Motor neuron (in vitro differentiated cells): ENCODE measurements around the gene AADACL3. TPM values are rescaled to one million over a fixed set of nuclear protein-coding genes. Genes with fewer than 3 reads are reported as not detected.
"Not testable (repeated sequence)": the region's sequence is repeated elsewhere in the genome, so short reads cannot be mapped to it uniquely, and the experiment has no call there.

Experiments used
- ATAC-seq, 8 experiments: fragments of 200-7000 bp; cut with Tn5 transposase; replicated peaks in 6 of 8; 2 replicates each; pipeline ENCODE4 v1.8.0; 2021; ENCODE audit warnings: mild to moderate bottlenecking in 8 of 8, moderate library complexity in 8 of 8
- H3K27ac ChIP-seq, 2 donors: fragments of 250-450 bp; sonication (Bioruptor Pico); 2 replicates each; pipeline ENCODE4 v1.9.0; 2021; ENCODE audit warnings: antibody characterized with exemption in 2 of 2, mild to moderate bottlenecking in 2 of 2, moderate library complexity in 1 of 2
- H3K4me1 ChIP-seq, 2 donors: fragments of 250-450 bp; sonication (Bioruptor Pico); replicated peaks in 1 of 2; 2 replicates each; pipeline ENCODE4 v1.6.1; 2021; ENCODE audit warnings: antibody characterized with exemption in 2 of 2, mild to moderate bottlenecking in 2 of 2, moderate library complexity in 1 of 2
- H3K4me3 ChIP-seq, 5 donors: fragments of 250-450 bp; sonication (Bioruptor Pico); 2 replicates each; pipeline ENCODE4 v1.9.0; 2021; ENCODE audit warnings: antibody characterized with exemption in 5 of 5, mild to moderate bottlenecking in 5 of 5, moderate library complexity in 4 of 5
- WGBS, 10 experiments: fragments of 450-650 bp; shearing (Covaris generic); methylation state at CpG; one replicate each; pipeline ENCODE4 v1.0.0; 2022; 5-methylcytosine and 5-hydroxymethylcytosine counted together
- in situ Hi-C, 9 experiments: fragments of 400-800 bp; cut with MboI; loops; one replicate each; pipeline ENCODE4 v1.15.0; 2021; ENCODE audit warnings: low sequenced_read_pairs in 9 of 9, low pct_unique_long_range_greater_than_20kb in 2 of 9; ENCODE audit not compliant: unreplicated experiment in 9 of 9
- total RNA-seq, 8 experiments: library from RNA; unstranded; fragments of 300-600 nt; gene quantifications; 2 replicates each; pipeline versions ENCODE4 v1.2.3 to v1.2.4, GENCODE V29; 2022

AADACL3 gene
- under 1 TPM in 4 of 8 experiments, not detected in 4; 0.10 to 0.38 (median 0.14) TPM for total RNA-seq

DNA sequence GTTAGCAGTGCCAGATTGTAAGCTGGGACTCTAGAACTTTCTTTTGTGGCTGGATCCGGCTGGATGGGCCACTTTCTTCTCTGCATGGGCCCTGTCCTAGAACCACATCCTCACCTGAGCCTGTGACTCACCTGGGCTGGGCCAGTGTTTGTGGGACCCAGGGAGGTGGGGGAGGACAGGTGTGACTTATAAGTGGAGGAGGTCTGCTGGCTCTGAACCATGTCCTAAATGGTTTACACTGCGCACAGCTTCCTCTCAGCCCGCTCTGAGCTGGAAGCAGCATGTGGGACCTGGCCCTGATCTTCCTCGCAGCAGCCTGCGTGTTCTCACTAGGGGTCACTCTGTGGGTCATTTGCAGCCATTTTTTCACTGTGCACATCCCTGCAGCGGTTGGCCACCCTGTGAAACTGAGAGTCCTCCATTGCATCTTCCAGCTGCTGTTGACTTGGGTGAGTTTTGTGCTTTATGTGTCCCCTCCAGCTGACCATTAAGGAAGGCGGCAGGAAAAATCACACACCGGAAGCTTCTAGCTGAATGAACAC, at the start of gene AADACL3:
Gene AADACL3, plus strand, starts transcription at position 215 of the 542 bp plus-strand sequence. Its CDS starts 67 bp downstream, at position 282.
- H3K4me3 ChIP-seq, result no peak within 1 kb of the TSS
- no peak for ATAC-seq
- WGBS, 10 experiments, result 20 to 100% (median 90%) methylated on average over 1 to 5 of the region's 8 CpGs; no CpG with 5 or more reads in 1 of the 10 experiments

GRCh38 chr1:12666141-12666735, 49.7 kb upstream of the AADACL3 start:
- WGBS, 10 experiments, result 70 to 98% (median 85%) methylated on average over 3 to 14 of the region's 15 CpGs; no CpG with 5 or more reads in 1 of the 10 experiments
- in situ Hi-C loops, result no loop called here
- no peak overlapping the region for H3K27ac ChIP-seq
- H3K4me1 ChIP-seq, result no peaks in the 10 kb centered on the region
- ATAC-seq, result peak in 3 of 8 experiments; percentile 23 to 53 (median 51)
- no peak overlapping the region for H3K4me3 ChIP-seq

More for the DNA sequence above, at the start of gene AADACL3:
- no peaks in the 10 kb centered on the region for H3K4me1 ChIP-seq
- no peak within 1 kb of the TSS for H3K27ac ChIP-seq
- in situ Hi-C loops, result no loop called here

GRCh38 chr1:12669529-12670068, 46.3 kb upstream of the AADACL3 start:
- WGBS, 10 experiments, result 17 to 80% (median 68%) methylated on average over 1 to 3 of the region's 3 CpGs; no CpG with 5 or more reads in 2 of the 10 experiments
- Histone ChIP-seq H3K4me1 (no peaks in the 10 kb centered on the region), H3K27ac (no peak overlapping the region), H3K4me3 (no peak overlapping the region)
- ATAC-seq, result peak in 3 of 8 experiments; percentile 50 to 87 (median 79)
- in situ Hi-C loops, result no loop called here

DNA sequence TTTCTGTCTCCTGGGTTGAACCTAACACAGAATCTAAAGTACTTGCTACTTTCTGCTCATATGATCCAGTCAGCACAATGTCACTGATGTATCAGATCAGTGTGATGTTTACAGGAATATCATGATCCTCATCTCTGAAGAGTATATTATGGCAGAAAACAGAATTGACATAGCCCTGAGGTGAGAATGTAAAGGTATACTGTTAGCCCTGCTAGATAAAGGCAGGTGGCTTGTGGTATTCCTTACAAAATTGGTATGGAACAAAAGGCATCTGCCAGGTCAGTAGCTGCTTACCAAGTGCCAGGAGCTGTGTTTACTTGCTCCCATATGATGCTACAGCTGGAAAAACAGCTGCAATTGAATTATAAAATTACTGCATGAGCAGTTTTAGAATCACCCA, 41.6 kb upstream of the AADACL3 start:
- no peak overlapping the region for H3K4me3 ChIP-seq
- in situ Hi-C loops, result no loop called here
- H3K4me1 ChIP-seq, result no peaks in the 10 kb centered on the region

DNA sequence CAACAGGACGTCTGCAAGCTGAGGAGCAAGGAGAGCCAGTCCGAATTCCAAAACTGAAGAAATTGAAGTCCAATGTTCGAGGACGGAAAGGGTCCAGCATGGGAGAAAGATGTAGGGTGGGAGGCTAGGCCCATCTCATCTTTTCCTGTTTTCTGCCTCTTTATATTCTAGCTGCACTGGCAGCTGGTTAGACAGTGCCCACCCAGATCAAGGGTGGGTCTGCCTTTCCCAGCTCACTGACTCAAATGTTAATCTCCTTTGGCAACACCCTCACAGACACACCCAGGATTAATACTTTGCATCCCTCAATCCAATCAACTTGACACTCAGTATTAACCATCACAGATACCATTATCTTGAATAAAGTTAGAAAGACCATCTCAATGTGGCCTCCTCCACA, 39.8 kb upstream of the AADACL3 start:
- in situ Hi-C loops, H3K4me1 ChIP-seq, H3K27ac ChIP-seq, H3K4me3 ChIP-seq: not testable (repeated sequence)
- ATAC-seq, result peak in 3 of 8 experiments; percentile 45 to 84 (median 62)
- 13 to 88% (median 50%) methylated on average over 1 to 4 of the region's 4 CpGs; no CpG with 5 or more reads in 2 of the 10 experiments for WGBS, 10 experiments

More for the DNA sequence above, 41.6 kb upstream of the AADACL3 start:
- H3K27ac ChIP-seq, result no peak overlapping the region
- ATAC-seq, result no peak

DNA sequence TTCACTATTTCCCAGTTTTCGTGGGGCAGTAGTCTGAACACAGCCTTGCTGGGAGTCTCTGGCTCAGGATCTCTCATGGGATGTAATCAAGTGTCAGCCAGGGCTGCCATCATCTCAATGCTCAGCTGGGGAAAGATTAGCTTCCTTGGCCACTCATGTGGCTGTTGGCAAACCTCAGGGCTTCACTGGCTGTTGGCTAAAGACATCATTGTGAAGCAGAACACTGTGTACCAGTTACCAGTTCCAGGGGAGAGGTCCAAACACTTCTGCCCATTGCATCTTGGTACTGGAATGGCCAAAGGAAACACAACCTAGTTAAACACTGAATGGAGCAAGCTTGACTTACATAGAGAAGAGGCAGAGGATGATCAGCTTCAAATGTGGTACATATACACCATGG, 38.3 kb upstream of the AADACL3 start:
- in situ Hi-C loops, result no loop called here
- ATAC-seq, result no peak
- 0 to 33% (median 17%) methylated on average over 1 of the region's 1 CpG; no CpG with 5 or more reads in 7 of the 10 experiments for WGBS, 10 experiments
- Histone ChIP-seq H3K27ac (no peak overlapping the region), H3K4me3 (no peak overlapping the region), H3K4me1 (no peaks in the 10 kb centered on the region)

GRCh38 chr1:12678350-12678749, 37.6 kb upstream of the AADACL3 start:
- peak in 1 of 8 experiments; percentile 57 for ATAC-seq
- WGBS, 10 experiments, result 0 to 100% (median 36%) methylated on average over 1 to 2 of the region's 2 CpGs; no CpG with 5 or more reads in 2 of the 10 experiments
- H3K4me3 ChIP-seq, result no peak overlapping the region
- no peak overlapping the region for H3K27ac ChIP-seq
- in situ Hi-C loops, result no loop called here
- no peaks in the 10 kb centered on the region for H3K4me1 ChIP-seq

- in situ Hi-C loops, result no loop called here
- no peaks in the 10 kb centered on the region for H3K4me1 ChIP-seq
- no peak for ATAC-seq
- WGBS, 10 experiments, result 20 to 100% (median 82%) methylated on average over 1 to 3 of the region's 3 CpGs; no CpG with 5 or more reads in 3 of the 10 experiments
- H3K27ac ChIP-seq, result no peak overlapping the region
- no peak overlapping the region for H3K4me3 ChIP-seq
Measured at GRCh38 chr1:12678820-12679219, 37.1 kb upstream of the AADACL3 start.

DNA sequence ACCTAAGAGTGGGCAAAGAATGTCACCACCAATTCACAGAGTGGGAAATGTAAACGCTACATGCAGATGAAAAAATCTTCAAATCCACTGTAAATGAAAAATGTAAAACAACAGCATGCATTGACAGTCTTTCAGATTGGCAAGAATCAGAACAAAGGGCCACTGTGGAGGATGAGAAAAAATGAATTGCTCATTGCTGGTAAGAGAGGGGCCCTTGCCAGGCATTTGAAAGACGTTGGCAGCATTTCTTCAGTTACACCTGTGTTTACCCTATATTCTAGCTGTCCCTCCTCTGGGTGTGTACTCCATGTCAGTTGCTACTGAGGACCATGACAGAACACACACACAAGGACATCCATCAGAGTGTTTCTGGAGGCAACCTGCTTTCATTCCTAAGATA, 25.8 kb upstream of the AADACL3 start:
- Histone ChIP-seq H3K4me1 (no peaks in the 10 kb centered on the region), H3K4me3 (no peak overlapping the region), H3K27ac (no peak overlapping the region)
- ATAC-seq, result no peak
- in situ Hi-C loops, result no loop called here
- WGBS, 10 experiments, result 0 to 100% (median 55%) methylated on average over 1 to 2 of the region's 2 CpGs; no CpG with 5 or more reads in 1 of the 10 experiments

DNA sequence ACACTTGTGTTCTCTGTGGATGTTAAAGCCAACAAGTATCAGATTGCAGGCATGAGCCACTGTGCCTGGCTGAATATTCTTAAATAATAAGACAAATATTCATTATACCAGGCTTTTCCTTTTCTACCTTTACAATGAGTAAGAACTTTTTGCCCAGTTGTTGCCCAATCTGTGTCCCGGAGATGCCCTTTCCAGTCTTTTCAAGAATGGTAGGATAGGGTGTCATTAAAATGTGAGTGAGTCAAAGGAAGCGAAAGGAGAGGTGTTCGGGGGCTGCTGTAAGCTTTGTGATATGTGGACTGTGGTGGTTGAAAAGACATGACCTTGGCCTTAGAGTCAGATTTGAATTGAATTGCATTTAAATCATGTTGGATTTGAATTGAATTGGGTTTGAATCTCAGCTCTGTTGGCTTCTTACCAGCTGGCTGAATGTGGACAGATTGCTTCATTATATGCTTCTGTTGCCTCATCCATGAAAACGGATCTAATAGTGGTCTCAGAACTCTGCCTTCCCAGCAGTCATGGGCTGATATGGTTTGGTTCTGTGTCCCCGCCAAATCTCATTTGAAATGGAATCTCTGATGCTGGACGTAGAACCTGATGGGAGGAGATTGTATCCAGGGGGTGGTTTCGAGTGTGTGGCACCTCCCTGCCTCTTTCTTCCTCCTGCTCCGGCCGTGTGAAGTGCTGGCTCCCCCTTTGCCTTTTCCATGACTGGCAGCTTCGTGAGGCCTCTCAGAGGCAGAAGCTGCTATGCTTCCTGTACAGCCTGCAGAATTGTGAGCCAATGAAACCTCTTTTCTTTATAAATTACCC, 22.7 kb upstream of the AADACL3 start:
- ATAC-seq, result peak in 3 of 8 experiments; percentile 42 to 53 (median 45)

GRCh38 chr1:12696658-12697057, 19.3 kb upstream of the AADACL3 start:
- ATAC-seq, result no peak
- in situ Hi-C loops, result no loop called here
- no peak overlapping the region for H3K27ac ChIP-seq
- no peaks in the 10 kb centered on the region for H3K4me1 ChIP-seq
- H3K4me3 ChIP-seq, result no peak overlapping the region
- WGBS, 10 experiments, result 43 to 88% (median 70%) methylated on average over 1 to 3 of the region's 3 CpGs

More for the DNA sequence above, 22.7 kb upstream of the AADACL3 start:
- WGBS, 10 experiments, result 18 to 72% (median 51%) methylated on average over 2 to 10 of the region's 10 CpGs; no CpG with 5 or more reads in 2 of the 10 experiments
- Histone ChIP-seq H3K4me1 (no peaks in the 10 kb centered on the region), H3K4me3 (no peak overlapping the region), H3K27ac (no peak overlapping the region)
- in situ Hi-C loops, result no loop called here

DNA sequence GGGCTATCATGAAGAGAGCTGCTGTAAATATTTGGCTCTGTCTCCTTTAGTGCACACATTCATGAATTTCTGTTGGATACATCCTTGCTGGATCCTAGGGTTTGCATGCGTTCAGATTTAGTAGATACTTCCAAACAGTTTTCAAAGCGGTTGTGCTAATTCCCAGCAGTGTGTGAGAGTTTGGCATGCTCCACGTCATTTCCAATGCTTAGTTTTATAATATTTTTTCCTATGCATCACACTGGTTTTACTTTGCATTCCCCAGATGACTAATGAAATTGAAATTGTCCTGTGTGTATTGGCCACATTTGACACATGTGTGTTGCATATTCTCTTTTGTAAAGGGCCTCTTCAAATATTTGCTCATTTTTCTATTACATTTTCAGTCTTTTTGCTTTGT, 18.5 kb upstream of the AADACL3 start:
- Histone ChIP-seq H3K4me3 (no peak overlapping the region), H3K4me1 (no peaks in the 10 kb centered on the region), H3K27ac (no peak overlapping the region)
- peak in 3 of 8 experiments; percentile 83 to 89 (median 87) for ATAC-seq
- WGBS, 10 experiments, result 0 to 100% (median 77%) methylated on average over 1 to 3 of the region's 3 CpGs
- in situ Hi-C loops, result no loop called here
